Stimulated activated CD8-positive, alpha-beta memory T cell treated with anti-CD3 and anti-CD28 coated beads, Interleukin-4, amount 100 ng/mL, for 48 hours (primary cell): ENCODE measurements around the gene C17orf114.

Experiments
- DNase-seq: peaks from one replicate; pipeline ENCODE4 v3.0.0-alpha.2; 2020

C17orf114 gene

GRCh38 chr17:4822835-4823234 is 20.7 kb upstream of the C17orf114 start:
- DNase-seq = no peak

- DNase-seq = no peak
These were observed 16.1 kb upstream of the C17orf114 start for GRCh38 chr17:4818276-4818675.

- DNase-seq = no peak
These were observed 14.7 kb upstream of the C17orf114 start for GRCh38 chr17:4816826-4817225.

GRCh38 chr17:4815043-4815675 is 13.0 kb upstream of the C17orf114 start:
- no peak for DNase-seq

GRCh38 chr17:4812690-4813089 is 10.6 kb upstream of the C17orf114 start:
- DNase-seq = no peak

- no peak for DNase-seq
These were observed 9.3 kb upstream of the C17orf114 start for GRCh38 chr17:4811471-4811870.

- no peak for DNase-seq
These were observed 8.7 kb upstream of the C17orf114 start for GRCh38 chr17:4810696-4811290.

GRCh38 chr17:4808378-4808767 is 6.2 kb upstream of the C17orf114 start:
- DNase-seq = no peak

GRCh38 chr17:4807605-4808377 is 5.7 kb upstream of the C17orf114 start:
- DNase-seq = no peak

GRCh38 chr17:4806777-4807604 is 4.9 kb upstream of the C17orf114 start, which contains the start of gene PLD2:
Gene PLD2, plus strand, starts transcription at chr17:4807152. Its CDS starts 621 bp downstream, at chr17:4807773.
- DNase-seq = peak; percentile 91

- peak; percentile 41 for DNase-seq
These were observed 4.3 kb upstream of the C17orf114 start for GRCh38 chr17:4806456-4806776.

GRCh38 chr17:4800462-4801196 is 1.5 kb downstream of the C17orf114 start:
- DNase-seq = no peak

GRCh38 chr17:4796552-4796920 is 5.6 kb downstream of the C17orf114 start:
- peak; percentile 67 for DNase-seq

GRCh38 chr17:4795168-4795567 is 7.0 kb downstream of the C17orf114 start:
- DNase-seq = no peak

- no peak for DNase-seq
These were observed 11.4 kb downstream of the C17orf114 start for GRCh38 chr17:4790705-4791088.

GRCh38 chr17:4789951-4790704 is 12.0 kb downstream of the C17orf114 start:
- peak; percentile 85 for DNase-seq

- DNase-seq = no peak
These were observed 12.5 kb downstream of the C17orf114 start for GRCh38 chr17:4789701-4789950.

GRCh38 chr17:4788807-4789700 is 13.1 kb downstream of the C17orf114 start, which contains the start of gene GLTPD2:
Gene GLTPD2, plus strand, starts transcription at chr17:4788964. Its CDS starts 48 bp downstream, at chr17:4789012.
- DNase-seq = no peak

- no peak for DNase-seq
These were observed 13.8 kb downstream of the C17orf114 start for GRCh38 chr17:4788159-4788806.

- no peak for DNase-seq
These were observed 15.6 kb downstream of the C17orf114 start for GRCh38 chr17:4786516-4786915.
